HEK293 (cell line): Measurements from ENCODE around the gene VPS9D1.
A peak's percentile ranks its signal among the peaks of the same experiment; 100 is the strongest.

ENCODE experiments used
- CTCF ChIA-PET: fragments of 350-600 bp; formaldehyde crosslinking; extraction: SDS; loops from one replicate; lab custom pipeline; 2021; ENCODE audit warnings: antibody characterized with exemption; lab: Yijun Ruan, JAX
- POLR2A ChIA-PET: fragments of 300-600 bp; formaldehyde crosslinking; extraction: SDS; loops from one replicate; lab custom pipeline; 2020; ENCODE audit warnings: antibody characterized with exemption, inconsistent platforms; lab: Yijun Ruan, JAX
- H3K27ac ChIP-seq: fragments of 200-500 bp; sonication (Bioruptor generic); 2 replicates; pipeline ENCODE4 v1.5.1; 2014; ENCODE audit warnings: low read depth, low read length, control low read depth, inconsistent platforms; ENCODE audit errors: extremely low read depth
- H3K36me3 ChIP-seq, 2 experiments: fragments of 200-500 bp in 1 of 2; sonication (Bioruptor generic) in 1 of 2; 1 replicate in 1 of 2; 2 replicates in 1 of 2; pipeline ENCODE4 v1.5.1; 2014 to 2017; ENCODE audit warnings: inconsistent platforms in 2 of 2, low read length in 2 of 2; ENCODE audit not compliant: control insufficient read depth in 2 of 2, insufficient read depth in 1 of 2
- H3K4me1 ChIP-seq: fragments of 200-500 bp; sonication (Bioruptor generic); 2 replicates; pipeline ENCODE4 v1.5.1; 2014; ENCODE audit warnings: mild to moderate bottlenecking, low read length, inconsistent platforms; ENCODE audit not compliant: control insufficient read depth, insufficient read depth
- H3K4me3 ChIP-seq: 2 replicates; pipeline ENCODE4 v1.5.1; 2011; ENCODE audit warnings: low read depth, mild to moderate bottlenecking, control low read depth, low read length, moderate library complexity
- H3K9me3 ChIP-seq: fragments of 200-500 bp; sonication (Bioruptor generic); 2 replicates; pipeline ENCODE4 v1.5.1; 2014; ENCODE audit warnings: low read depth, low read length, inconsistent platforms; ENCODE audit not compliant: control insufficient read depth, insufficient read depth
- BCL11A ChIP-seq: fragments of 450-650 bp; formaldehyde crosslinking; IDR thresholded peaks from 2 replicates; pipeline ENCODE4 v1.5.1; 2016; ENCODE audit warnings: low read depth, missing biosample characterization, missing genetic modification characterization
- GLIS1 ChIP-seq: fragments of 450-650 bp; formaldehyde crosslinking; IDR thresholded peaks from 2 replicates; pipeline ENCODE4 v1.5.1; 2016; ENCODE audit warnings: missing biosample characterization, missing genetic modification characterization
- GLIS2 ChIP-seq: fragments of 450-650 bp; formaldehyde crosslinking; IDR thresholded peaks from 2 replicates; pipeline ENCODE4 v1.5.1; 2016; ENCODE audit warnings: missing biosample characterization, missing genetic modification characterization
- KLF17 ChIP-seq: fragments of 450-650 bp; formaldehyde crosslinking; IDR thresholded peaks from 2 replicates; pipeline ENCODE4 v1.5.1; 2016; ENCODE audit warnings: missing biosample characterization, missing genetic modification characterization
- PRDM1 ChIP-seq: fragments of 450-650 bp; formaldehyde crosslinking; IDR thresholded peaks from 2 replicates; pipeline ENCODE4; 2016; ENCODE audit warnings: missing biosample characterization, missing genetic modification characterization
- PRDM4 ChIP-seq: fragments of 450-650 bp; formaldehyde crosslinking; IDR thresholded peaks from 2 replicates; pipeline ENCODE4 v1.5.1; 2017; ENCODE audit warnings: missing biosample characterization, missing genetic modification characterization
- ZBTB7A ChIP-seq: fragments of 450-650 bp; formaldehyde crosslinking; IDR thresholded peaks from 2 replicates; pipeline ENCODE4 v1.5.1; 2016; ENCODE audit warnings: low read depth, missing biosample characterization, missing genetic modification characterization
- ZFHX2 ChIP-seq: fragments of 450-650 bp; formaldehyde crosslinking; conservative IDR thresholded peaks from 2 replicates; pipeline ENCODE4 v1.5.1; 2016; ENCODE audit warnings: missing biosample characterization, missing genetic modification characterization
- ZFP41 ChIP-seq: fragments of 450-650 bp; formaldehyde crosslinking; IDR thresholded peaks from 2 replicates; pipeline ENCODE4 v1.5.1; 2016; ENCODE audit warnings: missing biosample characterization, missing genetic modification characterization, borderline replicate concordance
- ZNF10 ChIP-seq: fragments of 450-650 bp; formaldehyde crosslinking; IDR thresholded peaks from 2 replicates; pipeline ENCODE4 v1.5.1; 2017; ENCODE audit warnings: missing biosample characterization, missing genetic modification characterization
- ZNF16 ChIP-seq: fragments of 450-650 bp; formaldehyde crosslinking; IDR thresholded peaks from 2 replicates; pipeline ENCODE4 v1.5.1; 2016; ENCODE audit warnings: low read depth, missing biosample characterization, missing genetic modification characterization
- ZNF184 ChIP-seq: fragments of 450-650 bp; IDR thresholded peaks from 2 replicates; pipeline ENCODE4 v1.5.1; 2018; ENCODE audit warnings: missing biosample characterization, mild to moderate bottlenecking, missing genetic modification characterization
- ZNF266 ChIP-seq: fragments of 450-650 bp; formaldehyde crosslinking; IDR thresholded peaks from 2 replicates; pipeline ENCODE4 v1.5.1; 2016; ENCODE audit warnings: missing biosample characterization, missing genetic modification characterization, low read depth
- ZNF449 ChIP-seq: fragments of 450-650 bp; formaldehyde crosslinking; IDR thresholded peaks from 2 replicates; pipeline ENCODE4 v1.5.1; 2017; ENCODE audit warnings: missing biosample characterization, mild to moderate bottlenecking, missing genetic modification characterization, moderate library complexity
- ZNF473 ChIP-seq: fragments of 450-650 bp; formaldehyde crosslinking; IDR thresholded peaks from 2 replicates; pipeline ENCODE4 v1.5.1; 2017; ENCODE audit warnings: missing biosample characterization, missing genetic modification characterization
- ZNF624 ChIP-seq: fragments of 450-650 bp; formaldehyde crosslinking; IDR thresholded peaks from 2 replicates; pipeline ENCODE4 v1.5.1; 2017; ENCODE audit warnings: missing biosample characterization, missing genetic modification characterization
- ZNF692 ChIP-seq: fragments of 450-650 bp; formaldehyde crosslinking; IDR thresholded peaks from 2 replicates; pipeline ENCODE4 v1.5.1; 2016; ENCODE audit warnings: missing biosample characterization, missing genetic modification characterization
- ZSCAN30 ChIP-seq: fragments of 450-650 bp; IDR thresholded peaks from 2 replicates; pipeline ENCODE4 v1.5.1; 2018; ENCODE audit warnings: missing biosample characterization, mild to moderate bottlenecking, missing genetic modification characterization, moderate library complexity
- ZSCAN4 ChIP-seq: fragments of 450-650 bp; formaldehyde crosslinking; IDR thresholded peaks from 2 replicates; pipeline ENCODE4 v1.5.1; 2017; ENCODE audit warnings: missing biosample characterization, missing genetic modification characterization

The VPS9D1 gene

GRCh38 chr16:89739383-89739782 lies 18.7 kb upstream of the VPS9D1 start:
- POLR2A ChIA-PET: interaction anchor here (0.9 to 2.0 kb wide), 3 partner anchors 33 to 134 kb away, joined by 3 to 6 read pairs (median 4); partner anchors contain the start of genes FANCA and TCF25
- H3K36me3 ChIP-seq: peaks cover 53 to 97% of the 10 kb centered on the region in 2 experiments; a peak in 2 of 3 replicates

GRCh38 chr16:89738538-89739317 lies 18.0 kb upstream of the VPS9D1 start:
- POLR2A ChIA-PET: interaction anchor here (1.0 to 2.0 kb wide), 3 partner anchors 78 to 161 kb away, joined by 3 to 6 read pairs (median 4); partner anchors contain the start of genes FANCA and TCF25
- TF ChIP-seq ZNF10 (tag by site-specific recombination): no peak
- no peak for TF ChIP-seq KLF17 (tag by site-specific recombination)
- no peak for TF ChIP-seq ZNF184
- no peak for TF ChIP-seq ZSCAN30
- TF ChIP-seq PRDM4 (tag by site-specific recombination): no peak
- TF ChIP-seq ZBTB7A: no peak
- no peak for TF ChIP-seq PRDM1 (tag by site-specific recombination)
- TF ChIP-seq ZNF624 (tag by site-specific recombination): no peak
- no peak for TF ChIP-seq ZFP41 (tag by site-specific recombination)
- no peak for TF ChIP-seq ZNF266 (tag by site-specific recombination)
- no peak for TF ChIP-seq ZNF473 (tag by site-specific recombination)
- no peak for TF ChIP-seq ZNF16 (tag by site-specific recombination)
- no peak for TF ChIP-seq ZNF692
- no peak for TF ChIP-seq ZNF449 (tag by site-specific recombination)
- no peak for TF ChIP-seq ZSCAN4
- no peak for TF ChIP-seq ZFHX2 (tag by site-specific recombination)
- no peaks in the 10 kb centered on the region for H3K9me3 ChIP-seq
- H3K27ac ChIP-seq: no peak overlapping the region
- H3K4me1 ChIP-seq: no peaks in the 10 kb centered on the region
- no peak overlapping the region for H3K4me3 ChIP-seq
- CTCF ChIA-PET: no interaction called here
- H3K36me3 ChIP-seq: peaks cover 53 to 97% of the 10 kb centered on the region in 2 experiments; a peak in 2 of 3 replicates

More at GRCh38 chr16:89739383-89739782, 18.7 kb upstream of the VPS9D1 start:
- Histone ChIP-seq H3K4me3 (no peak overlapping the region), H3K27ac (no peak overlapping the region), H3K9me3 (no peaks in the 10 kb centered on the region)
- CTCF ChIA-PET: interaction anchor here (0.6 to 0.7 kb wide), 2 partner anchors 26 to 40 kb away, joined by 3 read pairs; no protein-coding TSS in a partner anchor
- TF ChIP-seq GLIS1 (tag by site-specific recombination) (peak; percentile 95), BCL11A (tag by site-specific recombination) (no peak), GLIS2 (peak; percentile 47; the same call in 1 of the 2 replicates)
- TF ChIP-seq, all 188 proteins: peak for 2
- H3K4me1 ChIP-seq: no peaks in the 10 kb centered on the region
